Metanephros (tissue), 1 donor: Measurements from ENCODE around the gene TDRD15. TPM values are rescaled to one million over a fixed set of nuclear protein-coding genes. Genes with fewer than 3 reads are reported as not detected.

Experiments
- total RNA-seq: library from RNA; depleted of rRNA; stranded (reverse); fragments of >200 nt; gene quantifications from one replicate; pipeline ENCODE4 v1.2.3, GENCODE V29; 2014

The TDRD15 gene
- total RNA-seq, result 0.06 TPM

DNA sequence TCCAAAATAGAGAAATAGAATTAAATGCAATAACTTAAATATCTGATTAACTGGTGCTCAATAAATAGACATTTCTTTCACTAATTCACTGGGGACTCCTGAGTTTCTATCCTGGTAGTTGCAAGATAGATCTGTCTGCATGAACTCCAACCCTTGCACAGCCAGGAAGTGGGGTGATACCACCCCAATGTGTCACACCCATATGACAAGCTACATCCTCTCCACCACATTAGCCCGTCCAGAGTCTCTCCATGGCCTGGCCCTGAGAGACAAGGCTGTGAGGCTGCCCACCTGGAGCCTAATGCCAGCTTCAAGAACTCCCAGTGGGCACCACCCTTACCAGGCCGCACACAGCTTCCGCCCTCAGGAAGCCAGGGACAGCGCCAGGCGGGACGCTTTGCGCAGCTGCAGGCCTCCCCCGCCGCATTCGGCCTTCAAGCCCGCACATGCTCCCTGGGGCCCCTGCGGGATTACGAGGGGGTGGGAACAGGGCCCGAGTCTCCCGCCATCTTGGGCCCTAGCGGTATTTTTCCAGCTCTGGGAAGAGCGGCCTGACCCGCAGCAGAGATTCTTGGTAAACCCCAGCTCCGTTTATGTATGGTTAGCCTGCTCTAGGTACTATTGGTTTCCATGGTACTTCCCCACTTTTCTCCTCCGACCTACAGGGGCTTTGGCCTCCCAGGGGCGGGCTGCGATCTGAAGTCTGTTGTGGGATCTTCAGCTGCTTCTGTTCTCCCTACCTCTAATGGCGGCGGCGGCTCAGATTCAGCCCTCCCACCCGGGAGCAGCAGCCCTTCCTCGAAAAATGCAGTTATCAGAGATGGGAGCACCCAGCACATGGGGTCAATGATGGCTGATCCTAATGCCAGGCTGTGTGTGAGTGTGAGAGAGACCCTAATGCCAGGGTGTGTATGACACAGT is at the start of gene TDRD15:
TSS of gene TDRD15 (plus strand) at position 496 of the 921 bp plus-strand sequence. CDS start 13,500 bp downstream, outside the sequence.

Other genes starting within 250 kb of the TDRD15 start
- 0.82 TPM for gene APOB, start 79.9 kb upstream of the TDRD15 start, total RNA-seq